LNCAP (cell line): ENCODE results near the gene TMEM30A.

ENCODE experiments used
- CTCF ChIP-seq: fragments of 450-650 bp; IDR thresholded peaks from 2 replicates; pipeline ENCODE4 v1.5.1; 2017; ENCODE audit warnings: mild to moderate bottlenecking

TMEM30A gene

GRCh38 chr6:75211920-75212590, 72.5 kb downstream of the TMEM30A start:
- no peak for TF ChIP-seq CTCF

DNA sequence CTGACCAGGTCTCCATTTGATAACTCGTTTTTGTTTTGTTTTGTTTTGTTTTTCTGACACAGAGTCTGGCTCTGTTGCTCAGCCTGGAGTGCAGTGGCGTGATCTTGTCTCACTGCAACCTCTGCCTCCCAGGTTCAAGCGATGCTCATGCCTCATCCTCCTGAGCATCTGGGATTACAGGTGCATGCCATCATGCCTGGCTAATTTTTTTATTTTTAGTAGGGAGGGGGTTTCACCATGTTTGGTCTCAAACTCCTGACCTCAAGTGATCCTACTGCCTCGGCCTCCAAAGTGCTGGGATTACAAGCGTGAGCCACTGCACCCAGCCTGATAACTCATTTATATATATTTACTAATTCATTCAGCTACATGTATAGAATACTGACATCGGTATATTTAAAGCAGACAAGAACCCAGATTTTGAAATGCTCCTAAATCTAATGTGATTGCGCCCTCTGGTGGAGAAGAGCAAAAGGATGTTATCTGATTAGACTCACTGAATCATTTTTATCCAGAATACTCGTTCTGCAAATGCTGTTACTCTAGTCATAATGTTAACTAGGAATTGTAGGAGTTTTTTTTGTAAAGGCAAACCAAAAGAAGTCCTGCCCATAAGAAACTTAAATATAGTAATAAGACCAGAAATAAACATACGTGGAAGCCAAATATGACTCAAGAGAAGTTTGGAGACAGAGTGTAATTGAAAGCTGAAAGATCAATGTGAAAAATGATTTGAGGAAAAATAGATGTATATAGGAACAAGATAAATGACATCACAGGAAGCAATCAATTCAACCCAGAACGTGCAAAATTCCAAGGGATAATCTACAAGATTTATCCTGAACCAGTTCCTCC, 73.5 kb downstream of the TMEM30A start:
- peak; percentile 70 for TF ChIP-seq CTCF

DNA sequence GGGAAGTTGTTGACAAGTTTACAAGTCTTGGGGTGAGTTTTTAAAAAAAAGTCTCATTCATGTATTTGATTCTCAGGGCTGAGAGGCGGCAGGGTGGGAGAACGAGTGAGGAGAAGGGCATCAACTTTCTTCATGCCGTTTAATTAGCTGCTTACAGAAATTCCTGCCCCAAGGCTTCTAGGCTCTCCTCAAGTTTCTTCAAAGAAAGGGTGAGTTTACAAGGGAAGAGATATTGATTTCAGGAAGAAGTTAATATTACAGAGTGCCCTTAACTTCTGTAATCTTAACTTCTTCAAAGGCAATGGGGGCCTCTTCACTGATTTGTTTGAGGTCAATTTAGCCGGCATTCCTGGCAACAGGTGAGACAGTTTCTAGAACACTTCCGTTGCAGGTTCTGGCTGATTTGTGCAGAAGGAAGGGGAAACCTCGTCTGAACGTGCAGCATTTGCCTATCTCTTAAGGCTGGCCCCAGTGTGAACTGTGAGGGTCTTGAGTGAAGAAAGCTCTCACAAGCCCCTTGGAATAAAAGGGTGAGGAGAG, 75.3 kb downstream of the TMEM30A start:
- no peak for TF ChIP-seq CTCF

GRCh38 chr6:75208298-75209183, 76.1 kb downstream of the TMEM30A start:
- peak; percentile 76 for TF ChIP-seq CTCF

DNA sequence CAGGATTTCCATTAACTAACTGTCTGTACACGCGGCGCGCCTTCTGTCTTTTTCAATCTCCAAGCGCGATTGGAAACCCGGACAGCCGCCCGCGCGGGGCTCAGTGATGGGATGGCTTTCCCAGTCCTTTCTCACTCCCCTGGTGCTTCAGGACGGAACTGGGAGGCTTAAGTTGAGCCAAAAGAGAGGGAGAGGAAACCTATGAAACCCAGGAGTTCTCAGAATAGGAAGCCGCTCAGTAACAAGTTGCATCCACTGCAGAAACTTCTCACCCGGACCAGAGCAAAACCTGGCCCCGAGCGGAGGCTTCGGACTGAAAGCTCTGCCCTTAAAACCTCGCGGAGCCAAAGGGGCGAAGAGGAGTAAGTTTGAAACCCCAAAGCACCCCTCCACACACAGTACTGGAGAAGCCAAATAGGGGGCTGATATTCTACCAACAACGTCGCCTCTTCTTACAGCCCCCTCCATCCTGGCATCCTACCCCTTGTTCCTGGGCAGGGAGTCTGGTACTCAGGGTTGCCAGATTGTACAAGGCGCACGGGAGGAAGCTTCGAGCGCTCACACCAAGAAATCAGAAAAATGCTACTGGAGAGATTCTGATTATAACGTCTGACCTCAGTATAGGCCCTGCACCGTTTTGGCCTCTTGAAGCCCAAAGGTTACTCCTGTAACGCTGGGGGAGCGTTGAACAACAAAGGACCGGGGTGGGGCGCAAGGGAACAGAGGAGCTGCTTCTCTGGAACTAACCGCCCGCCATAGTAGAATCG, 77.8 kb downstream of the TMEM30A start:
- TF ChIP-seq CTCF, result no peak

DNA sequence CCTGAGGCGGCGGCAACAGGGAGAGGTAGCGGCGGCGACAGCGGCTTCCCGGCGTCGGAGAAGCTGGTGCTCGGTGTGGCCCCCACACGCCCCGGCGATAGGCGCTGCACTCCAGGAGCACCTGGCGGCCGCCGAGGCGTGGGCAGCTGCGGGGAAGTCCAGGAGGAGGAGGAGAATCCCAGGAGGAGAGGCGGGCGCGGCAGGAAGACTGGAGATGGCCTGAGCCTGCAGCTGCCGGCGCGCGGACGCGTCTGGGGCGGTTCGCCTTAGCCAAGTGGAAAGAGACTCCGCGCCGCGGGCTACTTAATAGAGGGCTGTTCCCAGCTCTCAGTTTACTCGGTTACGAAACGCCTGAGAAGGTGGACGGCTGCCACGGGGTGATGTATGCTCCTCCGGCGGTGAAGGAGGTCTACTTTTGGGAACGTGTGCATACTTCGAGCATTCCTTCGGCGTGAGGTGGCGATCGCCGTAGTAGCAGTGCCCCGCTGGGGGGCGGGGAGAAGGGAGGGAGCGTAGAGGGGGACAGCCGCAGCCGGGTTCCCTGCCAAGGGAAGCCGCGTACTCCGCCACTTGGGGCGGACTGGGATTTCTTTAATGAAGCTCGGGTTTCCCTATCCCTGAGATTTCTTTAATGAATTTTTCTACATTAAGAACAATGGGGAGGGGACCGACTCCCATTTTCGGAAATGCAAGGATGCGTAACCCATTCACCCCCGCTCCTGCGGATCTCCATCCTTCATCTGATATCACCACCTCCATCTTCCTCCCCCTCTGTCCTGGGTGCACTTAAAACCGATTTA, 78.6 kb downstream of the TMEM30A start, which contains the start of gene COL12A1:
COL12A1 (minus strand) TSS at position 278 of the 800 bp plus-strand sequence. CDS start 3,261 bp downstream, outside the sequence.
- no peak for TF ChIP-seq CTCF
